Stimulated activated naive CD4-positive, alpha-beta T cell (primary cell): Measurements from ENCODE around the gene EXTL2.
"Not testable (repeated sequence)": the region's sequence is repeated elsewhere in the genome, so short reads cannot be mapped to it uniquely, and the experiment has no call there.

Experiments used
- DNase-seq, 6 experiments: peaks; one replicate each; lab custom pipeline; 2025; lab: John Stamatoyannopoulos, UW

Gene EXTL2

GRCh38 chr1:100894603-100895539 lies at the start of gene EXTL2:
TSS of gene EXTL2 (minus strand) at chr1:100894842. CDS start at chr1:100888757, 6,085 bp downstream.
- peak; percentile 39 to 66 (median 54) for DNase-seq

GRCh38 chr1:100943533-100943932 lies 48.9 kb upstream of the EXTL2 start:
- no peak for DNase-seq

- no peak for DNase-seq
Observed at GRCh38 chr1:100942304-100943046, 47.8 kb upstream of the EXTL2 start.

GRCh38 chr1:100941580-100942216 lies 47.1 kb upstream of the EXTL2 start:
- DNase-seq, result peak in 2 of 6 experiments; percentile 15 to 27

- DNase-seq, result no peak
Observed at GRCh38 chr1:100941098-100941527, 46.5 kb upstream of the EXTL2 start.

- DNase-seq, result no peak
Observed at GRCh38 chr1:100936194-100936967, 41.7 kb upstream of the EXTL2 start.

- DNase-seq, result not testable (repeated sequence)
Observed at GRCh38 chr1:100933555-100933954, 38.9 kb upstream of the EXTL2 start.

GRCh38 chr1:100931716-100932115 lies 37.1 kb upstream of the EXTL2 start:
- DNase-seq, result peak in 1 of 6 experiments; percentile 17

GRCh38 chr1:100930494-100930893 lies 35.9 kb upstream of the EXTL2 start:
- DNase-seq, result peak in 3 of 6 experiments; percentile 39 to 63 (median 56)

- DNase-seq, result peak in 1 of 6 experiments; percentile 22
Observed at GRCh38 chr1:100928128-100928527, 33.5 kb upstream of the EXTL2 start.

GRCh38 chr1:100927276-100927675 lies 32.6 kb upstream of the EXTL2 start:
- DNase-seq, result peak; percentile 26 to 89 (median 64)

GRCh38 chr1:100926240-100926639 lies 31.6 kb upstream of the EXTL2 start:
- no peak for DNase-seq

- DNase-seq, result peak in 2 of 6 experiments; percentile 21 to 26
Observed at GRCh38 chr1:100924991-100925390, 30.3 kb upstream of the EXTL2 start.

- DNase-seq, result no peak
Observed at GRCh38 chr1:100924212-100924611, 29.6 kb upstream of the EXTL2 start.

GRCh38 chr1:100921110-100921706 lies 26.6 kb upstream of the EXTL2 start:
- peak in 3 of 6 experiments; percentile 26 to 71 (median 52) for DNase-seq

- DNase-seq, result no peak
Observed at GRCh38 chr1:100912019-100912418, 17.4 kb upstream of the EXTL2 start.

- DNase-seq, result no peak
Observed at GRCh38 chr1:100909018-100909417, 14.4 kb upstream of the EXTL2 start.

- no peak for DNase-seq
Observed at GRCh38 chr1:100907887-100908286, 13.2 kb upstream of the EXTL2 start.

- peak in 2 of 6 experiments; percentile 9 to 27 for DNase-seq
Observed at GRCh38 chr1:100905181-100905580, 10.5 kb upstream of the EXTL2 start.

GRCh38 chr1:100904528-100904927 lies 9.9 kb upstream of the EXTL2 start:
- DNase-seq, result no peak

- no peak for DNase-seq
Observed at GRCh38 chr1:100903777-100904176, 9.1 kb upstream of the EXTL2 start.
